GM19455 (cell line): Measurements from ENCODE around the gene ANKMY2.
A peak's percentile ranks its signal among the peaks of the same experiment; 100 is the strongest.

ENCODE experiments used
- ATAC-seq: cut with Tn5 transposase; IDR thresholded peaks from one replicate; pipeline ENCODE4 v1.9.1; 2021; ENCODE audit not compliant: unreplicated experiment

The ANKMY2 gene

DNA sequence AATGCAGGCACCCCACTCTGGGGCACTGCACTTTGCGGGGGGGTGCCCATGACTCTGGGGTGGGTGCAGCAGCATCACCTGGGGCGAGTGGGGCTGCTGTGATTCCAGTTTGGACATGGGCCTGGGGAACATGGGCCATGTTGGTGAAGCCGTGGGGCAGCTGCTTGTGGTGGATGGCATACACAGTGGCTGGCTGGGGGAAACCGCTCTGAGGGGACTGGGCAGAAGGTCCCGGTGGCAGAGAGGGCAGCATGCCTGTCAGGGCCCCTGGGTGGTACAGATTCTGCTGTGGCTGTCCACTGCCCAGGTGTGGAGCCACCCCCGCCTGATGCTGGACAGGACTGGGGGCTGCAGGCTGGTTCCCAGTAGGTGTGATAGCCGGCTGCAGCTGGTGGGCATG lies 61.7 kb downstream of the ANKMY2 start:
- no peak for ATAC-seq

DNA sequence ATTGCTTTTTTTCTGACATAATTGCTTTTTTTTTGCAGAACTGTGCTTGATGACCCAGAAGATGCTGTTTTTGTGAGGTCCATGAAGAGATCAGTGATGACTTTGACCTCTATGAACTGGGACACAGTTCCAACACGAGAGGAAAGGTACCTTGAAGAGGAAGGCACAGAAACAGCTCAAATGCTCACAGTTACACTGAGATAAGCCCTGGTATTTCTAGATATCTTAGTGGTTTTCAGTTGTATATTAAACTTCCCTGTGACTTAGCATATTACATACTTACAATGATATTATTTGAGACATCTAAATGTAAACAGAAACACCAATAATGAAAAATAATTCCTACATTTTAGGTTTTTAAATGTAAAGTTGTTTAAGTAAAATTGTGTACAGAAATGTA lies 64.3 kb downstream of the ANKMY2 start:
- ATAC-seq: no peak

DNA sequence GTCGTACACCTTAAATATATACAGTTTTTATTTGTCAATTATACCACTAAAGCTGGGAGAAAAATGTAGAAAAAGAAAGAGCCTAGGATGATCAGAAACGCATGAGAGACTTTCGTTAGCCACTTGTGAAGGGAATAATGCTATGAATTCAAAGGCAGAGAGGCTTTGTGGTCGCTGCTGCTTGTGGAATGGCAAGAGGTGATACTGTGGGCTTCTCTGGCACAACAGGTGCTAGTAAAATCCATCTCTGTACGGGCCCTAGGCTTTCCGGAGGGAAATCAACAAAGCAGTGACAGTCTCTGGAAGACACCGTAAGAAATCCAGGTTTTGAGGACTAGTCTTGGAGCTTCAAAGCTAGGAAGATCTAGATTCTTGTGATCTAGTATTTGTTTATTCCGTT lies 66.3 kb downstream of the ANKMY2 start:
- ATAC-seq: no peak

DNA sequence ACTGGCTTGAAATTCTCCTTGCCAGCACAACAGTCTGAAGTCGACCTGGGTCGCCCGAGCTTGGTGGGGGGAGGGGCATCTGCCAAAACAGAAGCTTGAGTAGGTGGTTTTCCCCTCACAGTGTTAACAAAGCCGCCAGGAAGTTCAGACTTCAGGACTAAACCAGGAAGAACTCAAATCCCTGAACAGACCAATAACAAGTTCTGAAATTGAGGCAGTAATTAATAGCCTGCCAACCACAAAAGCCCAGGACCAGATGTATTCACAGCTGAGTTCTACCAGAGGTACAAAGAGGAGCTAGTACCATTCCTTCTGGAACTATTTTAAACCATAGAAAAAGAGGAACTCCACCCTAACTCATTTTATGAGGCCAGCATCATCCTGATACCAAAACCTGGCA lies 73.6 kb downstream of the ANKMY2 start:
- ATAC-seq: no peak

DNA sequence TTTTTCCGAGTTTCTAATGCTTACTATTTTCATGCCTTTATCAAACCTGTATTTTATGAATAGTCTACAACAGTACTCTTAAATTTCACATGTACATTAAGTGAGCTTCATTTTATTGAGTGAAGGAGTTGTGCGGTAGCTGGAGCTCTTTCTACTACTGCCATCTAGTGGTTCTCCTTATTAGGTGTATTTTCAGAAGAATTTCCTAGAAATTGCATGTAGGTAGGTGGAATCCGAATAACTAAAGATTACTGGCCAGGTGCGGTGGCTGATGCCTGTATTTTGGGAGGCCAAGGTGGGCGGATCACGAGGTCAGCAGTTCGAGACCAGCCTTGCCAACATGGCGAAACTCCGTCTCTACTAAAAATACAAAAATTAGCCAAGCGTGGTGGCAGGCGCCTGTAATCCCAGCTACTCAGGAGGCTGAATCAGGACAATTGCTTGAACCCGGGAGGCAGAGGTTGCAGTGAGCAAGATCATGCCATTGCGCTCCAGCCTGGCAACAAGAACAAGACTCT lies 80.6 kb downstream of the ANKMY2 start:
- ATAC-seq: peak; percentile 77

DNA sequence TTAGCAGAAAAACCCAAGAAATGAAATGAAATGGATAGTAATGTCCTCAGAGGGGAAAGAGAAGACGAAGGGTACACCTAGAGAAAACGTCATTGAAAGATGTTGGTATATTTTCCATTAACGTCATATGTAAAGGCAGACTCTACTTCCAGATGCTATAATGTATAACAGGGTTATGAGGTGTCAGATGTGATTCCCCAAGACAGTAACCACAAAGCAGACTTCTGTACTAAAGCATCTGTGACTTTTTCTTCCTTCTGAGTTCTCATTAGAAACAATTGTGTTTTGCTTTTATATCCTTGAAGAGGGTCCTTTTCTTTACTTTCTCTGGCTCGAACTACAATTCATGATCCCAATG lies 81.6 kb downstream of the ANKMY2 start:
- ATAC-seq: no peak

DNA sequence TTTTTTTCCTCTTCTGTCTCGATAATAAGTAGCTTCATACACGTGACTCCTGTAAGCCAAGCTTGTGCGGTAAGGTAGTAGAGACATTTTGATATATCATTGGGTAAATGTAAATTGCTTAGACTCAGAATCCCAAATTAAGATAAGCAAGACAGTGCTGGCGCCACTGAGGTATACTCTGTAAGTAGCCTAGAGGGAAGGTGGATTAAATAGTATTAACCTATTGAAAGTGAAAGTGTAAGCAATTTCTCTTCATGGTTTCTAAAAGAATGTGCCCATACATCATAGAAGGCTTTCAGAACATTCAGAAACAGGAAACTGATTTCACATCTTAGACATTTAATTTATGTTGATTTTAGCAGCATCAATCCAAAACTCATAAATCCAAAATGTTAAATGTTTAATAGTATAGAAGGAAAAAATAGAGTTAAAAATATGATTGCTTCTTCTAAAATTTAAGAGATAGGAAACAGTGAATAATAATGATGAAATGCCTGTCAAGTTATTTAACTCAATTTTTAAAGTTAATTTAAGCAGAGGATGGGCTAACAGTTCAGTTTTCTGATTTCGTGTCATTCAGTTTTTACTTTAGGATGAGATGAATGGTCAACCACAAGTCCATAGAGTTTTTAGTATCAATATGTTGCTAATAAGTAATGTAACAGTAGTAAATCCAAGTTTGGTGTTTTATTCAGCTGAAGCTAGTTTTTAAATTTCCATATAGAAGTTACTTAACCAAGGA lies 82.1 kb downstream of the ANKMY2 start:
- no peak for ATAC-seq

DNA sequence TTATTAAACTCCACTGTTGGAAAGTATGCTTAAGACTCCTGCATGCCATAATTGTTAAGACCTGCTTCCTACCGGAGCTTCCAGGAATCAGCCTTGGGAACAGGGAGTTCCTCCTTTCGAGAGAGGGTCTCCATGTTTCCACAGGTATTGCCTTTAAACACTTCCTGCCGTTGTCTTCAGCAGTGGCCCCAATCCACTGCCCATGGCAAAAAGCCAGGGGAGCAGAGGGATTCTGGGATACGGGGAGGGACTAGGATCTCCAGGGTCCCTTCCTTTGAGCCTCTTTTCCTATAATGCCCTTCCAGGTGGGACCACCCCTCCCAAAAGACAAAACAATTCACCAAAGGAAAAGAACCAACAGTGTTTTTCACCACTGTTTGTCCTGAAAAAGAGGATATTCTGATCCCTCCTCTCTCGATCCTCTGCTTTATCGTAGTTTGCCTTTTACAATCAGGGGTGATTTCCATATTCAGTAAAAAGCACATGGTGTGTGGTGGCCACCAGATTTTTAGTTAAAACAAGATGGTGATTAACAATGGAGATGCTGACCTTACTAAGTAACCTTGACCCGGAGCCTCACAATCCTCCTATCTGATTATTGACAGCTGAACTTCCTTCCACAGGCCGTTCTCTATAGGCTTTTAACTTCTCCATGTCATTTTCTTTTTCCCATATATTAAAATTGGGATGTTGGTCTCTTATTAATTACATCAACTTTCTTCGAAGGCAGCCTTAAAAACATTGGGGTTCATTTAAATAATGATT lies 82.9 kb downstream of the ANKMY2 start:
- ATAC-seq: no peak

DNA sequence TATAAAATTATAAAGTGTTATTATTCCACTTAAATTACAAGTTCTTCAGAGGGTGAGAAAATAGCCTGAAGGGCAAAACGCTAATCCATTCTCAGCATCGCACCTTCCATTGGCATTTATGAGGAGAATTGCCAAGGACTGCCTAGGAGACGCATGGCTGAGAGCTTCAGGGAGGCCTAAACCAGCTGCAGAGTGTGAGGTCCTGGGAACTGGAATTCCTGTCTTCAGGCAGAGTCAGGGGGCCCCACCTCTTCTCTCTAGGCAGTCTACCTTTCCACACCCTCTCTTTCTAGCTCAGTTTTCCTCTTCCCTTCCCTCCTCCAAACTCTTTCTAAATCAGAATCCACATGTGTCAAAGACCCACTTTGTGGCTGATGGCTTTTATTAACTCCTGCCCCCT lies 83.6 kb downstream of the ANKMY2 start:
- no peak for ATAC-seq

DNA sequence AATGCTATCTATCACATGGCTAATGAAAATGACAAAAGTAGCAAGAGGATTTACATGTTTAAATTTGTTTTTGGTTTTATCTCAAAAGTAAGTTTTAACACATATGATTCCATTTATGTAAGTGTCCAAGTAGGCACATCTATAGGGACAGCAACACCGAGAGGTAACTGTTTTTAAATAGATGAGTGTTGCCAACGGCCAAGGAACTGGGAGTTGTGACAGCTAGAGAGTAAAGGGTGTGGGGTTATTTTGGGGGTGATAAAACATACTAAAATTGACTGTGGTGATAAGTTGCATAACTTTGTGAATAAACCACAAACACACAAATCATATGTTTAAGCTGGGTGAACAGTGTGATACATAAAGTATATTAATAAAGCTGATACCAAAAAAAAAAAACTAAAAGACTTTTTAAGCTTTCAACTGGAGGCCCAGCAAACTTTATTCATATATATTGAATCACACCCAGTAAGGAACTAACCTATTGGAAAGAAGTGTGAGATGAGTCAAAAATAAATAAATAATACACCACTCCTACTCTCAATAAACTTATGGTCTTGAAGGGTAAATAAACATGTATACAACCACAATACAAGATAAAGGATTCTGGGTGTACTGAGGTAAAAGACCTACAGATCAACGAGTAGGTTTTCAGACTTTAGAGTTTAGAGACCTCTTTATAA lies 85.9 kb downstream of the ANKMY2 start:
- ATAC-seq: no peak

DNA sequence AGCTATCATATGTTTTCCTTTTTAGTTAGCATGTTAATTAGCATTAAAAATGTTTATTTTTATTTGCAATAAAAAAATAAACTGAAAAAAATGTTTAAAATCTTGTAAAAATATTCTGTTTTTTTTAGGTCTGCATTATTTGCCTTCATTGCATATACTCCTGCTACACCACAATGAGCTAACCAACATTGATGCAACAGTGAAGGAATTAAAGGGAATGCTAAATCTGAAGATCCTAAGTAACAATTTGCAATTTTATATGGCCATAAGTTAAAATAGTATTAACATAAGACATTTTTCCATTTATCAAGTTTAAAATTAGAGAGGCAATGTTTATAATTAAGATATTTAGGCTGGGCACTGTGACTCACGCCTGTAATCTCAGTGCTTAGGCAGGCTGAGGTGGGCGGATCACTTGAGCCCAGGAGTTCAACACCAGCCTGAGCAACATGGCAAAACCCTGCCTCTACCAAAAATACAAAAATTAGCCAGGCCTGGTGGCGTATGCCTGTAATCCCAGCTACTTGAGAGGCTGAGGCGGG lies 86.7 kb downstream of the ANKMY2 start:
- ATAC-seq: no peak

DNA sequence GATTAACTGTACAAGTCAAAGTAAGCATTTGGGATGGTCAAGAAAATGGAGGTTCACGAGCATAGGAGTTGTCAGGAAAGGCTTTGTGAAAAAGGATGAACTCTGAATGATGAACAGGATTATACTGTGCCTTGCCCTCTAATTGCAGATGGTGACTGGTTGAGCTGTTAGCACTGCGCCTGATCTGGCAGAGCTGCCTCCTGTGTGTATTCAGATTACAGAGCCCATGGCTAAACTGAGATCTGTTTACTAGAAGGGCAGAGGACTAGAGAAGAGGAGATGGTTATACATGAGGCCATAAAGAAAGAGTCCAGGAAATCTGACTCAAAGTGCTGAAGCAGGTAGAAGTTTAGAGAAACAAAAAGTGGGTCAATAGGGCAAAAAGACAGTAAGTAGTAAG lies 89.2 kb downstream of the ANKMY2 start:
- no peak for ATAC-seq

DNA sequence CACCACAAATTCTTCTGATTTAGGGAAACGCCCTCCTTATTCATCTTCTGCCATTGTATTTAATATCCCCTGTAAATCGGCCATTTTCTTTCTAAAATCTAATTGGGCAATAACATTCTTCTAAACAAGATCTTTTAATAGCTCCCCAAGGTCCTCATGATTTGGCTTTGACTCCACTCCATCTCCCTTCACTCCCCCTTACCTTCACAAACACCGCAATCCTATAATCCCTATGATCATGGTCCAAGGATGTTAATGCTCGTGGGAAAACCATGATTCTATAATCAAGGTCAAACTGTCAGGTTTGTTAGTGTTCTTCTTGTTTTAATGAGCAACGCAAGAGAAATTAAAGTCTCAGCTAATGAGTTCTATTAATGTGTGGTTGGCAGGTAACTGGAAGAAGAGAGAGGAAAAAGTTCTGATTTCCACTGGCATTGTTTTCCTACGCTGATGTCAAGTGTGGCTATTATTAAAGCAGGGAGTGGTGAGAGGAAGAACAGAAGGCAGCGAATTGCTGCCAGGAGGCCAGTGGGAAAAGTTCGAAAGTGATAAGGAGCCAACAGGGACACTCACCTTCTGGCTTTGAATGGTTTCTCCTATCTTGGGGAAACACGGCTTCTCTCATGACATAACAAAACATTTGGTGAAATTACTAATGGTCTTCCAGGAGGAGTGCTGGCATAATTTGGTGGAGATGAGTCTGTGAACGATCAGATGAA lies 90.9 kb downstream of the ANKMY2 start:
- no peak for ATAC-seq

DNA sequence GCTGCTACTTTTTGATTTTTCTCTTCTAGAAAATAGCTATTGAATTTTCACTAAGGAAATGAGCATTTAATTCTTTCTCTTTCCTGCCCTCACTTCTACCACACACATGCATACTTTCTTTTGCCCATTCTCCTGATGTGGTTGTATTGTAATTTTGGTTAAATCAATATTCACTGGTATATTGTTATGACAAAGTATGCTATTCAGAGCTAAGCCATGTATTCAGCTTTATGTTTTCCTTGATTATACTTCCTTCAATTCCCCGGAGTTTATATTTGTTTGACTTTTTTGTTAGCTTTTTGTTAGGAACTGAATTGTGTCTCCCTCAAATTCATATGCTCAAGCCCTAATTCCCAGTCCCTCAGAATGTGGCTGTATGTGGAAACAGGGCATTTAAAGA lies 94.9 kb downstream of the ANKMY2 start:
- no peak for ATAC-seq
